ENCODE results near the gene MAP3K5.

DNA sequence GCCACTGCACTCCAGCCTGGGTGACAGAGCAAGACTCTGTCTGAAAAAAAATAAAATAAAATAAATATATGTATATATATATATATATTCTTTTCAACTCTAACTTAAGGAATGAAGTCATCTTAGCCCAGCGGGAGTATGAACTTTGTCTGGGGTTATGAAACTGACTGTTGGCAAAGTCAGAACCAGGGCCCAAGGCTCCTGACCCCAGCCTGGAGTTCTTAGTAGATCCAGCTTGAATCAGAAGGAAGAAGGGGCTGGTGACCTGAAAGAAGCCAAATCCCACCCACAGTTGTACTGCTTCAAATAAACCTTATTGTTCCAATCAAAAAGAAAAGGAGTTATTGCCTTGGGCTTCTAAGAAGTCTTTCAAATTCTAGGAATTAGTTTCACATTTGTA is 158.9 kb downstream of the MAP3K5 start:
- no peak for TF ChIP-seq TAF1 (IDR thresholded peaks at IDR 0.05; ENCODE audit: borderline replicate concordance, insufficient read depth, low read length)
- no peak for TF ChIP-seq SIN3A (IDR thresholded peaks at IDR 0.05; ENCODE audit: borderline replicate concordance, insufficient read depth, low read length)
